Renal cortex interstitium (tissue), 11 donors: ENCODE data around the gene CCNJL. TPM values are rescaled to one million over a fixed set of nuclear protein-coding genes. Genes with fewer than 3 reads are reported as not detected.
A peak's percentile ranks its signal among the peaks of the same experiment; 100 is the strongest.
"Not testable (repeated sequence)": the region's sequence is repeated elsewhere in the genome, so short reads cannot be mapped to it uniquely, and the experiment has no call there.

Experiments
- DNase-seq, 11 donors: peaks; one replicate each; pipeline ENCODE4 v3.0.0-alpha.2; 2013; ENCODE audit warnings: low read depth in 9 of 11, low spot score in 4 of 11; ENCODE audit errors: extremely low read depth in 1 of 11
- polyA plus RNA-seq, 3 donors: library from polyadenylated mRNA; unstranded; fragments of 120-200 nt; gene quantifications; one replicate each; pipeline ENCODE4 v1.2.1, GENCODE V29; 2013; ENCODE audit not compliant: insufficient read length in 3 of 3

Gene CCNJL
- polyA plus RNA-seq, 3 donors: 7.8 to 9.7 (median 8.6) TPM

DNA sequence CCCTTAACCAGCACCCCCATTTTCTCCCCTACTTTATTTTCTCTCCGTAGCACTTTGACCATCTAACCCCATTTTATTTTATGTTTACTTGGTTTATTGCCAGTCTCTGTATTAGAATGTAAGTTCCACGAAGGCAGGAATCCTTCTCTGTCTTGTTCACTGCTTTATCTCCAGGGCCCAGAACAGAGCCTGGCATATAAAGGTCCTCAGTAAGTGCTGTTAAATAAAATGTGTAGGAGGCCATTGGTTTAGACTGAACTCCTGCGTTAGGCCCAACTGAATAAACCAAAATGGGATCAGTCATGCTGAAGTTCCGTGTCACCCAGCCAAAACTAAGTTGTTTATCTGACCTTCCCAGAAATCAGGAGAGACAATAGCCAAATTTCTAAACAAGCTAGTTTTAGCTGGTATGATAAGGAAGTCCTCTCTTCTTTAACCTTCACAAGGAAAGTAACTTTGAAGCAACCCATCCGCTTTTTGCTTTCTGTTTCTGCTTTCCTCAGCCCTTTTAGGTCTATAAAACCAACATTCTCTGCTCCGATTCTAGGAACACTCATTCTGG, 29.0 kb upstream of the CCNJL start:
- no peak for DNase-seq

DNA sequence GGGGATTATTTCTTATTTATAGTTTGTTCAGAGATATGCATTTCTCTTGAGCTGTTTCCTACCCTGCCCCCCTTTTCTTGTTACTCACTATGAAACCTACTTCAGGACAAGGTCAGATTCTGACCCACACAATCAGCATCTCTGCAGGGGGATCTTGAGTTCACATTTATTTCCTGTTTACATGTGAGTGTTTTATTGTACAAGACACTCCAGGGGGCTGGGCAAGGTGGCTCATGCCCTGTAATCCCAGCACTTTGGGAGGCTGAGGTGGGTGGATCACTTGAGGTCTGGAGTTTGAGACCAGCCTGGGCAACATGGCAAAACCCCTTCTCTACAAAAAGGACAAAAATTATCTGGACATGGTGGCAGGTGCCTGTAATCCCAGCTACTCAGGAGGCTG, 28.1 kb upstream of the CCNJL start:
- not testable (repeated sequence) for DNase-seq

DNA sequence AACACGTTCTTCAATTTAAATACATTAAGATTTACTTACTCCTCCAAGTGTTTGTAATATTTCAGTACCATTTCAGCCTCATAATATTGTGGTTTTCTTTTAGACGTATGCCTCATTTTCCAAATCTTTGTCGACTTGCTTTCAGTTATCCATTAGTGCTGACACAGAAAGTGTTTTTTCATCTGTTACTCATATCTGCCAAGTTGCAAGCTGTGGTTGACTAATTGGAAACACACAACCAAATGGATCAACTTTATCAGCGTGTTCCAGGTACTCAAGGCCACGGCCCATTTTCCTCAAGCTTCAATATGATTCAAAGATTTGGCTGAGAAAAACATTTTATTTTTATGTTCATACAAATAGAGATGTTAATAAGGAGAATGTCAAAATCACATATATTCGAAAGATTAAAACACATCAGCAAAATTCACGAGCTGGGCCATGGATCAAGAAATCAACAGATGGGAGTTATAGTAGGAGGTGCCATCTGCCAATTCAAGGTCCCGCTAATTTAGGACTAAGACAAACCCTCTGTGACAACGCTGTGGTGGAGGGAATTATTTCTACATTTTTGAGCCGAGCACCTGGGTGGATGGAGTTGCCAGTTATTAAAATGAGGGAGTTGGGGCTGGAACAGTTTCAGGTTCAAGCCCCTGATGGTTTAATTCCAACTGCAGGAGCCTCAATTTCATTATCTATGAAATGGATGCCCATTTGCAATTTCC, 27.2 kb upstream of the CCNJL start:
- no peak for DNase-seq

DNA sequence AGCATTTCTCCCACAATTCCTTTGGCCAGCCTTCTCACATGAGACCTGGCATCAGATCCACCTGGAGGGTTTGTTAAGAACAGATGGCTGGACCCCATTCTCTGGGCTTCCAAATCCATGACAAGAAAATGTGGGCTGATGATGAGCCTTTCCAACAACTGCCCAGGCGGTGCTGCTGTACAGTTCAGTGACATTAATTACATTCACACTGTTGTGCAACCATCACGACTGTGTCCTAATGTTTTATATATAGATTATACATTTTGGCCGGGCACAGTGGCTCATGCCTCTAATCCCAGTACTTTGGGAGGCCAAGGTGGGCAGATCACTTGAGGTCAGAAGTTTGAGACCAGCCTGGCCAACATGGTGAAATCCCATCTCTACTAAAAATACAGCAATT, 22.4 kb upstream of the CCNJL start:
- DNase-seq: not testable (repeated sequence)

DNA sequence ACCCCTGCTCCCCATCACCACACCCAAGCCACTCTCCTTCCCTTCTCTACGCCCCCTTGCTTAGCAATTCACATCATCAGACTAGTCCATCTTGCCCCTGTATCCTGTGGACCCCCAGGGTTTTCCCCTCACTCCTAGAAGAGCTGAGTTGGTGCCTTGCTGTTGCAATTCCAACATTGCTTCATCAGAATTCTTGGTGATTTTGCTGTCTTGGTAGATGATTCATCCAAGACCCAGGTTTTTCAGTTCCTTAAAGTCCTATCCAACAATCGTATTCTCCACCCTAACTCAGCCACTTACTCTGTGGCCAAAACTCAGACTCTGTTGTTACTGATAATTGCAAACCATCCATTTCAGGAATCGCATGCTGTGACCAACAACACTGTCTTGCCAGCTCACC, 21.4 kb upstream of the CCNJL start:
- DNase-seq: no peak

DNA sequence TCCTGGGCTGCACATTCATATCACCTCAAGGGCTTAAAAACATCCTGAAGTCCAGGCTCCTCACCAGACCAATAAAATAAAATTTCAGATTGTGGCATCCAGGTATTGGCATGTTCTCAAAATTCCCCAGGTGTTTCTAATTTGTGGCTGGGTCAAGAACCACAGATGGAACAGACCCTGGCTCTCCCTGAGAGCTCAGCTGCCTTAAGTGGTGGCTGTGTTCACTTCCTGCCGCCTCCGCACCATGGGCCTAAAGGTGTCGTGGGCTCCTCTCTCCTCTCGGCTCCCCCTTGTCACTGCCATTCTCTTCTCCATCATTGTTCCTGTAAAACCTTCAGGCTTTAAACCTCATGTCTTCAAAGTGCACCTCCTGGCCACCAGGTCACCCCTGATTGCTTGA, 17.8 kb upstream of the CCNJL start:
- DNase-seq: no peak

DNA sequence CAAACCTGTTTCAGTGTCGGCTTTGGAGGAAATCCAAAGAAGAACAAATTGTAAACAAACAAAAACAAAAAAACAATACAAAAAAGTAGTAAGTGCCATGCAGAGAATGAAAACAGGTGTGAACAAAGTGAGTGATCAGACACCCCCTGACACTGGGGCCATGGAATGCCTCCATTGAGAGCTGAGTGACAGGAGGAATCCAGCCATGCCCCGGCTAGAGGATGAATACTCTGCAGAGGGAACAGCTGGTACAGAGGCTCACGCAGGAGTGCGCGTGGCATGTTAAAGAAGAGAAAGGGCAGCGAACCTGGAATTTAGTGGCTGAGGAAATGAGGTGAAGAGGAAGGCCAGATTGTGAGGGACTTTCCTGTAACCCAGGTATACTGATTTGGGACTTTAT, 15.5 kb upstream of the CCNJL start:
- no peak for DNase-seq

DNA sequence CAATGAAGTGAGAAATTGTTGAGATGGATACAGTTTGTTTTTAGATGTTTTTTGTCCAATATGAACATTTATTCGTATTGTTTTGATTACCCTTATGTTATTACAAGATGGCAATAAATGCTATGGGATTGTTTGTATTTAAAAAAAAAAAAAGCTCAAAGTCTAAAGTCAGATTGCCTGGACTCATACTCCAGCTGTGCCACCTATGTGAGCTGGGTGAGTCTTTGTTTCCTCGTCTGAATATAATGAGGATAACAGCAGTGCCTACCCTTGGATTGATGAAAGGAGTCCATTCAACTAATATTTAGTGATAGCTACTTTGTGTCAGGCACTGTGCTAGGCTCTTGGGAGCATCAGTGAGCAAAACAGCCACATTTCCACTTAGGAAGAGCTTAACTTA, 14.6 kb upstream of the CCNJL start:
- no peak for DNase-seq

DNA sequence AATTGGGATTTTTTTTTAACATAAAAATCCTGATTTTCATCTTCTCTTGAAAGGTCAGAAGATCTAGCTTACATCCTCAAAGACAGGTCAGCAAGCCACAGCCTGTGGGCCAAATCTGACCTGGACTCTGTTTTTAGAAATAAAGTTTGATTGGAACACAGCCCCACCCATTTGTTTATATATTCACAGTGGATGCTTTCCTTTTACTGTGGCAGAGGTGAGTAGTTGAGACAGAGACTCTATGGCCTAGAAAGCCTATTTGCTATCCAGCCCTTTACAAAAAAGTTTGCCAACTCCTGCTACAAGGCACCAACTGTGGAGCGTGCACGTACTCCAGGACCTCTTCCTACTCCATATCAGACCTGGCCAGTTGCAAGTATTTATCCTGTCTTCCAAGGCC, 13.4 kb upstream of the CCNJL start:
- DNase-seq: no peak

DNA sequence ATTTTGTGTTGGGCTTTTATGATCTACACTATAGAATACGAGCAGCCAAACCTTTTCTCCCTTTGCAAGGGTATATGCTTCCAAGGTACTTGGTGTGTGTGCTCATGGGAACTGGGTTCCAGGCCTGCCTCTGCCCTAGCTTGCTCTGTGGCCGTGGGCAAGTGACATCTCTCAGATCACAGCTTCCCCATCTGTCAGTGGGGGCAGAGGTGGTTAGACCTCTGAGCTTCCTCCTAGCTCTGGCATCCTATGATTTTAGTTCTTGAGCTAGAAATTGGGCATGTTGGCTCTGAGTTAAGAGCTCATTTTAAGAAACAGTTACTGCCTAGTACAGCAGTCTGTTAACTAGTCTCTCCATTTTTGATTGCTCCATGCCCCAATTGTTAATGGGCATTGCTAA, 12.5 kb upstream of the CCNJL start:
- no peak for DNase-seq

DNA sequence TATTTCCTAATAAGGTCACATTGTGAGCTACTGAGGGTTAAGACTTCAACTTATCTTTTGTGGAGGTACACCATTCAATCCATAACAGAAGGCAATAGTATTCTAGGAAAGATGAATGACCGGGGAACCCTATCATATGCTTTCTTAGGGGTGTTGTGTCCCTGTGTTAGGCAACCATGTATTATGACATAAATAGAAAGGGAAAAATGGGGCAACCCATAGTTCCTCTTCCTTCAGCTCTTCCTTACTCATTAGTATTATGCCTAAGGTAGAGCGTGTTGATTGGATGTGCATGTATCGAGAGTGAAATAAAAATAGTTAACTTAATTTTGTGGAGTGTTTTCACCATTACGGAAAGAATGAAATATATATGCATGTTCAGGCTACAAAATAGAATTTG, 6.0 kb upstream of the CCNJL start:
- no peak for DNase-seq

DNA sequence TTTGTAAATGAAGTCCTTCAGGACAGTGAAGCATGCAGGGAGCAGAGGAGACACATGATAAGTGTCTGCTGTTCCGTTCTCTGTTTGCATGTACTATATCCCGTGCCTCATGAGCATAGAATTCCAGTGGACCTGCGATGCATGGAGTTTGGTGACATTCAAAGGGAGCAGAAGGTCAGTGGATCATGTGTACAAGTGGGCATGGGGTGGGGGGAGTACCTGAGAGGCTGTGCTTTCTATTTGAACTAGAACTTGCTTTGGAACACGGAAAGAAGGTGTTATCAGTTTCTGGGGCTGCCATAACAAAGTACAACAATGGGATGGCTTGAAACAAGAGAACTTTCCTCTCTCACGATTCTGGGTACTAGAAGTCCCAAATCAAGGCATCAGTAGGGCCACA, 5.1 kb upstream of the CCNJL start:
- DNase-seq: peak in 5 of 11 donors; percentile 20 to 61 (median 50)

DNA sequence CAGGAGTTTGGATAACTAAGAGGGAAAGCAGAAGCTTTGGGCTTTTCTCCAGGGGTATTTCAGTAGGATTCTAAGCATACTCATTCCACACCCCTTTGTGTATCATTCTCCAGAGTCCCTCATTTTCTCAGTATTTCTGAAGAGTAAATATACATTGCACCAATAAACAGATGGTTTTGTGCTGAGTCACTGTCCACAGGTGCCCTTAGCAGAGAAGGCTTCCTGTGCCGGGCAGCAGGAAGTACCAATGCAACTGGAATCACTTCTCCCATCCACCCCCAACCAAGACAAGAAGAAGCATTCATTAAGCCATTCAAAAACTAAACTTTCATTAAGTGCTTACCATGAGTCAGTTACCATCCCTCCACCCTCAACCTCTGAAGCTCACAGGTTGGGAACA, 3.6 kb upstream of the CCNJL start:
- DNase-seq: no peak

DNA sequence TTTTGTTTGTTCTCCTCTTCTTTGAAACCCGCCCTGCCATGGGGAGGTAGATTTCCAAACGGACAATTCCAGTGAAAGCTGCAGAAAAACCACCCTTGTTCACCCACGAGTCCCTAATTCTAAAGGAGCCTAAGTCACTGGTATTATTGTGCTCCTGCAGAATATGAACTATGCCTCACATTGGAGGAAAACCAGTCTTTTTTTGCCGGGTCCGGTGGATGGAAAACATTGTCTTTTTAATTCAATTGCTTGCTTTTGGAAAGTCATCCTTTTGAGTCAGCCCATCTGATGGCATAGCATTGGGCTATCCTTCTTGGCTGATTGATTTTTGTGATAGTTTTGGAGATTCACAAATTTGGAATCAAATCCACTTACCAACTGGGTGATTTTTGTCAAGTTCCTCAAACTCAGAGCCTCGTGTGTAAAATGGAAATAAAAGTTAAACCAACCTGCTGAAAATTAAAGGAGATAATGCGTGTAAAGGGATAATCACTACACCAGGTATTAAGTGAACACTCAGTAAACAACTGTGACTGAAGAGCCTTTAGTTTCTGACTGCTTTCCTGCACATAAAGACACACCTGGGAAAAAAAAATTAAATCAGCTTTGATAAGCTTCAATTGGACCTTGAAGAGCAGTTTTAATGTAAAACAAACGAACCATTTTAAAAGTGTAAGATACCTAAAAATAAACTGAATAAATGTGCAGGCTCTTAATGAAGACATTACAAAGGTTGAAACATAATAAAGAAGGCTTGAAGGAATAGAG, 780 bp upstream of the CCNJL start:
- no peak for DNase-seq

DNA sequence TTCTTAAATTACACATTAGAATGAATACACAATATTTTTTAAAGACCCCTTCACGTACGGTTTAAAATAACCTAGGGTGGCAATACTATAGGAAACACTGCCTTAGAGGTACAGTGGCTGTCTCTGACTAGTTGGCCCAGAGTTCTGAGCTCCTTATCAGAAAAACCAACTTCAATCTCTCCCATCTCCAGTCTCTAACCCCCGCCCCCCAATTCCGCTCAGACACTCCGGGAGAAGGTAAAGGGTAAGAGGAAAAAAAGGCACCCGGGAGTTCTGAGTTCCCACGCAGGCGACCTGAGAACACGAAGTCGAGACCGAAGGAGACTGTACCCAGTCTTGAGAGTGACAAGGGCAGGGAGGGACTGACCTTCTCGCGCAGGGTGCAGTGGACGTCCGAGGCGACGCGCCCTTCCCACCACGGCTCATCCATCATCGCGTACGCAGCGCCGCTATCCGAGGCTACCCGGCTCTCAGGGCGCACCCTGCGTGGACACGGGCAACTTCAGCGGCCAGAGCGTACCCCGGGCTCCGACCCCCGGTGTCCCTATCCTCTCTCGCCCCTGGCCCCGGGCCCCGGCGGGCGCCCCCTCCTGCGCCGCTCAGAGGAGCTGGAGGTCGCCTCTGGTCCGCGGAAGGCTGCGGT, 752 bp downstream of the CCNJL start:
- DNase-seq: no peak

DNA sequence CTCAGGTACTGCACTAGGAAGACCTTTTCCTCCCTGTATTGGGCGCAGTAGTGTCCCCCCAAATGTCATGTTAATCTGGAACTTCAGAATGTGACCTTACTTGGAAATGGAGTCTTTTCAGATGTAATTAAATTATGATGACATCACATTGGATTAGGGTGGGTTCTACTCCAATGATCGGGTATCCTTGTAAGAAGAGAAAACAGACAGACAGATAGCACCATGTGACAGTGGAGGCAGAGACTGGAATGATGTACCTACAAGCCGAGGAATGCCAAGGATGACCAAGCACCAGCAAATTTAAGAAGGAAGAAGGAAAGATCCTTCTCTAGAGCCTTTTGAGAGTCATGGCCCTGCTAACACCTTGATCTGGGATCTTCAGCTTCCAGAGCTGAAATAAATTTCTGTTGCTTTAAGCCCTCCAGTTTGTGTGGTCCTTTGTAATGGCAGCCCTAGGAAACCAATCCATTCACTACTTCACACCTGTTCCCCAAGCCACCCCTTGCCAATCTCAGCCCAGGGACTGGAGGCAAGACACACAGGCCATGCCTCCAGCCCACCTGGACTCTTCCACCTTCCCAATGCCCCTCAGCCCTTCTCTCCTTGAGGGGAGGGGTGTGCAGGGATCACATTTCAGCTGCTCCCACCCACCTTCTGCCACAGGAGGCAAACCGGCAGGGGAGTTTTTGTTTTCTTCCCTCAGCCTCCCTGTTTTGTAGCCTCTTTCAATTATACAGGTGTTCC, 1.6 kb downstream of the CCNJL start:
- no peak for DNase-seq

DNA sequence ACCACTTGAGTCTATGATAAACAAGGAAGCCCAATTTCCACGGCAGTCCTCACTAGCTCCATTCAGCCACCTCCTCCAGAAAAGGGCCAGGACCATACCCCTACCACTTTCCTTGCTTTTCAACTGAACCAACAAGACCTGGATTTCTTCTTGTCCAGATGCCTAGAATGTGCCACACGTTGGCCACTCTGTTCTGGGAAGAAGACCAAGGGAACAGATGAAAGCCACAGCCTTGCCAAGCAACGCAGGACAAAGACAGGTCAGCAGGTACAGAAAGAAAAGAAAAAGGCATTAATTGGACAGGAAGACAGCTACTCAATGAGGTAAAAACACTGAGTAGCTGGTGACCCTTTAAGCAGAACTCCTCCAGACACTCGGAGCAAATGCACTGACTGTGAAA, 2.2 kb downstream of the CCNJL start:
- DNase-seq: no peak

DNA sequence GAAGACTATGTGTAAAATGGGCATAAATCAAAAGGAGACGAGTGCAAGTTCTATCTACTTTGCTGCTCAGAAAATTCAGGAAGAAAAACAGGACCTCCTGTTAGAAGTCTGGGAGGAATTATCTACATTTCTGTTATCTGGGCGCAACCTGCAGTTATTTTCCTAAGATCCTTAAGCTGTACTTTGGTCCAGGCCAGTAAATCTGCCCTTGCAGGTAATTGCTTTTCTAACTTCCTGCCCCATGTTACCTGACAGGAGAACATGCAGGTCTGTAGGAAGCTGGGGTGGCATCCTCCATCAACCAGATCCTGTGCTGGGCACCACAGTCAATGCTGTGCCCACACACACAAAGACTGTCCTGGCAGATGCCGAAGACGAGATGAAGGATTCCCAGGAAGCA, 5.7 kb downstream of the CCNJL start:
- DNase-seq: no peak

DNA sequence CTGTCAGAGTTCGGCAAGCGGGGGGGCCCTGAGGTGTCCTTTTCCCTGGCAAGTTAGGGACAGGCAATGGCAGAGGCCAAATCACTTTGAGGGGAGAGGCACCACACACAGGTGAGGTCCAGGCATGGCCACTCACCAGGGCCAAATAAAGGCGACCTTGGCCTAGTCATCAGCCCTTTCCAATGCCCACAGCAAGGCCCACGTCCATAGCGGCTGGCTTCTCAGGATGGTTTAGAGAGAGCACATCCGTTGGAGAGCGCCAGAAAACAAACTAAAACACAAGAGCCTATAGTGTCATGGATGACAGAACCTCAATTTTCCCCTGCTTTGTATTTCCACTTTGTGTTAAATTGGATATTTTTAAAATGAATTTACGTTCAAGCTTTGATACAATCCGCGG, 7.0 kb downstream of the CCNJL start:
- no peak for DNase-seq
